Stimulated activated CD4-positive, alpha-beta T cell treated with anti-CD3 and anti-CD28 coated beads, Interleukin-1b, Interleukin-23, amount 100 ng/mL, for 48 hours (primary cell): ENCODE data around the gene TOMM7.
"Not testable (repeated sequence)": the region's sequence is repeated elsewhere in the genome, so short reads cannot be mapped to it uniquely, and the experiment has no call there.

Experiments used
- DNase-seq: peaks from one replicate; pipeline ENCODE4 v3.0.0-alpha.2; 2020

TOMM7 gene

GRCh38 chr7:22853138-22853537 is 30.5 kb upstream of the TOMM7 start:
- DNase-seq: no peak

GRCh38 chr7:22851145-22851544 is 28.5 kb upstream of the TOMM7 start:
- DNase-seq: no peak

- not testable (repeated sequence) for DNase-seq
These were observed 27.7 kb upstream of the TOMM7 start for GRCh38 chr7:22850394-22850793.

- no peak for DNase-seq
These were observed 27.0 kb upstream of the TOMM7 start for GRCh38 chr7:22849662-22850061.

- DNase-seq: no peak
These were observed 26.5 kb upstream of the TOMM7 start for GRCh38 chr7:22849172-22849571.

- no peak for DNase-seq
These were observed 24.3 kb upstream of the TOMM7 start for GRCh38 chr7:22846961-22847360.

- DNase-seq: no peak
These were observed 22.7 kb upstream of the TOMM7 start for GRCh38 chr7:22845221-22845834.

- no peak for DNase-seq
These were observed 21.1 kb upstream of the TOMM7 start for GRCh38 chr7:22843681-22844309.

- DNase-seq: no peak
These were observed 20.3 kb upstream of the TOMM7 start for GRCh38 chr7:22842973-22843372.

GRCh38 chr7:22842383-22842941 is 19.8 kb upstream of the TOMM7 start:
- DNase-seq: no peak

- DNase-seq: no peak
These were observed 19.3 kb upstream of the TOMM7 start for GRCh38 chr7:22841954-22842353.

- no peak for DNase-seq
These were observed 14.7 kb upstream of the TOMM7 start for GRCh38 chr7:22837308-22837707.

- not testable (repeated sequence) for DNase-seq
These were observed 13.9 kb upstream of the TOMM7 start for GRCh38 chr7:22836506-22836905.

- DNase-seq: no peak
These were observed 11.3 kb upstream of the TOMM7 start for GRCh38 chr7:22833957-22834356.

GRCh38 chr7:22833113-22833855 is 10.6 kb upstream of the TOMM7 start:
- DNase-seq: no peak

- no peak for DNase-seq
These were observed 9.8 kb upstream of the TOMM7 start for GRCh38 chr7:22832401-22832800.

- DNase-seq: no peak
These were observed 9.1 kb upstream of the TOMM7 start for GRCh38 chr7:22831602-22832305.

GRCh38 chr7:22827563-22827962 is 4.9 kb upstream of the TOMM7 start:
- no peak for DNase-seq

- no peak for DNase-seq
These were observed 3.9 kb upstream of the TOMM7 start for GRCh38 chr7:22826593-22826992.

- no peak for DNase-seq
These were observed 2.1 kb upstream of the TOMM7 start for GRCh38 chr7:22824760-22825159.

GRCh38 chr7:22823142-22823497 is 471 bp upstream of the TOMM7 start:
- no peak for DNase-seq

- DNase-seq: no peak
These were observed 755 bp downstream of the TOMM7 start for GRCh38 chr7:22821702-22822485.

GRCh38 chr7:22819476-22819875 is 3.2 kb downstream of the TOMM7 start:
- no peak for DNase-seq
